HG03095 (cell line): ENCODE data around the gene TADA3.

Experiments
- ATAC-seq: cut with Tn5 transposase; IDR thresholded peaks from one replicate; pipeline ENCODE4 v1.9.1; 2021; ENCODE audit warnings: moderate library complexity; ENCODE audit not compliant: unreplicated experiment

Gene TADA3

GRCh38 chr3:9730657-9731205 is 61.5 kb downstream of the TADA3 start:
- peak; percentile 41 for ATAC-seq
